Upper lobe of left lung (tissue), 6 donors: Measurements from ENCODE around the gene COL6A1. TPM values are rescaled to one million over a fixed set of nuclear protein-coding genes. Genes with fewer than 3 reads are reported as not detected.

Source experiments
- ATAC-seq, 2 donors: fragments of 200-7000 bp; cut with Tn5 transposase; one replicate each; pipeline ENCODE4 v1.9.1; 2022; ENCODE audit warnings: mild to moderate bottlenecking in 2 of 2, moderate library complexity in 2 of 2; ENCODE audit not compliant: low FRiP score in 2 of 2
- DNase-seq, 2 donors: peaks; one replicate each; pipeline ENCODE4 v3.0.0-alpha.2; 2019 to 2020
- H3K27ac ChIP-seq, 4 donors: fragments of 200-600 bp; sonication (generic); one replicate each; pipeline ENCODE4 v1.5.1; 2016 to 2019
- H3K27me3 ChIP-seq, 4 donors: fragments of 200-600 bp; sonication (generic); one replicate each; pipeline ENCODE4 v1.5.1; 2017 to 2019
- H3K36me3 ChIP-seq, 4 donors: fragments of 200-600 bp; sonication (generic); one replicate each; pipeline ENCODE4 v1.5.1; 2016 to 2019
- H3K4me1 ChIP-seq, 4 donors: fragments of 200-600 bp; sonication (generic); one replicate each; pipeline ENCODE4 v1.5.1; 2018 to 2019
- H3K4me3 ChIP-seq, 4 donors: fragments of 200-600 bp; sonication (generic); one replicate each; pipeline ENCODE4 v1.5.1; 2017 to 2019; ENCODE audit warnings: mild to moderate bottlenecking in 2 of 4, moderate library complexity in 1 of 4
- H3K9me3 ChIP-seq, 4 donors: fragments of 200-600 bp; sonication (generic); one replicate each; pipeline ENCODE4 v1.5.1; 2018 to 2019
- CTCF ChIP-seq, 6 experiments: fragments of 450-650 bp in 4 of 6; fragments of 200-600 bp in 2 of 6; sonication (generic) in 2 of 6; IDR thresholded peaks; one replicate each; pipeline ENCODE4 v1.5.1; 2016 to 2019; ENCODE audit warnings: antibody characterized with exemption in 6 of 6
- EP300 ChIP-seq, 4 donors: sonication (generic); formaldehyde crosslinking; IDR thresholded peaks; one replicate each; pipeline ENCODE4 v1.5.1; 2017; ENCODE audit warnings: antibody characterized with exemption in 4 of 4, control low read depth in 2 of 4
- POLR2A ChIP-seq, 4 donors: fragments of 450-650 bp; IDR thresholded peaks; one replicate each; pipeline ENCODE4 v1.5.1; 2016 to 2017; ENCODE audit warnings: antibody characterized with exemption in 4 of 4, mild to moderate bottlenecking in 2 of 4
- POLR2AphosphoS5 ChIP-seq, 2 donors: sonication (generic); formaldehyde crosslinking; IDR thresholded peaks; one replicate each; pipeline ENCODE4 v1.5.1; 2017; ENCODE audit warnings: antibody characterized with exemption in 2 of 2
- WGBS, 2 donors: methylation state at CpG; one replicate each; pipeline ENCODE4 v1.1.5; 2017 to 2018; 5-methylcytosine and 5-hydroxymethylcytosine counted together
- total RNA-seq, 6 donors: library from RNA; depleted of rRNA in 4 of 6; stranded (reverse); fragments of >200 nt in 4 of 6; gene quantifications; one replicate each; pipeline versions ENCODE4 v1.1.0 to v1.2.1, GENCODE V29; 2016 to 2021
- donor health status: DM: no; HTN: no; CAD: no; lungs with moderate emphysema.
- donor health status: DM: no; HTN: yes; CAD: no; lungs with severe emphysema.

The COL6A1 gene
- total RNA-seq, 6 donors from 2014 or later: 61.9 to 351 (median 205) TPM

- Histone ChIP-seq H3K27ac (no peak overlapping the region), H3K27me3 (no peaks in the 10 kb centered on the region), H3K36me3 (no peaks in the 10 kb centered on the region), H3K9me3 (peaks cover 0 to 13% (median 7%) of the 10 kb centered on the region in 4 donors), H3K4me3 (no peak overlapping the region), H3K4me1 (no peaks in the 10 kb centered on the region)
- TF ChIP-seq POLR2A (IDR thresholded peaks at IDR 0.05) (no peak), EP300 (IDR thresholded peaks at IDR 0.05) (no peak), CTCF (IDR thresholded peaks at IDR 0.05) (no peak)
- peak in 1 of 2 donors; percentile 30 for DNase-seq
- 92 to 96% methylated on average over 11 to 20 of the region's 20 CpGs for WGBS, 2 donors
- no peak for ATAC-seq
Measured at GRCh38 chr21:45940091-45940490, 41.5 kb upstream of the COL6A1 start.

GRCh38 chr21:45940621-45941337, 40.8 kb upstream of the COL6A1 start:
- Histone ChIP-seq H3K9me3 (peaks cover 0 to 7% (median 3%) of the 10 kb centered on the region in 4 donors), H3K36me3 (no peaks in the 10 kb centered on the region), H3K27ac (no peak overlapping the region), H3K27me3 (no peaks in the 10 kb centered on the region), H3K4me3 (no peak overlapping the region), H3K4me1 (no peaks in the 10 kb centered on the region)
- TF ChIP-seq POLR2A (IDR thresholded peaks at IDR 0.05): no peak
- TF ChIP-seq CTCF (IDR thresholded peaks at IDR 0.05): no peak
- DNase-seq (peak in 1 of 2 donors; percentile 61), ATAC-seq (no peak)
- 81 to 100% methylated on average over 2 to 22 of the region's 23 CpGs for WGBS, 2 donors

DNA sequence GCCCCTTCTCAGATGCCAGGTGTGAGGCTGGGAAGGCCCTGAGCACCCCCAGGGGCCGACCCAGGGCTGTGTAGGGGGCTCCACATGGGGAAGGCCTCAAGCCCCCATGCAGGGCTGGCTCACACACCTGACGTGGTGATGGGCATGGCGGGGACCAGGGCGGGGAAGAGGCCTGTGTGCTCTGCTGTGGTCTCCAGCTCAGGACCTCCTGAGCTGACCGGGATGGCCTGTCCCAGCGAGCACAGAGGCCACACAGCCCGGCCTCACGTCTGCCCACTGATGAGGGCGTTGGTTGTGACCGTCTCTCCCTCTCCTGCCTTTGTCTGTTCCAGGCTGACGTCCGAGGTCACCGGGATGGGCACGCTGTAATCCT, 40.2 kb upstream of the COL6A1 start:
- no peaks in the 10 kb centered on the region for H3K27me3 ChIP-seq
- no peak for ATAC-seq
- WGBS, 2 donors: 81 to 83% methylated on average over 11 to 12 of the region's 14 CpGs
- H3K9me3 ChIP-seq: peaks cover 0 to 2% (median 0%) of the 10 kb centered on the region in 4 donors
- H3K36me3 ChIP-seq: no peaks in the 10 kb centered on the region
- no peak overlapping the region for H3K4me3 ChIP-seq
- peak in 1 of 2 donors; percentile 50 for DNase-seq
- H3K27ac ChIP-seq: no peak overlapping the region
- H3K4me1 ChIP-seq: no peaks in the 10 kb centered on the region
- TF ChIP-seq EP300 (IDR thresholded peaks at IDR 0.05): no peak
- TF ChIP-seq CTCF (IDR thresholded peaks at IDR 0.05): no peak
- TF ChIP-seq POLR2AphosphoS5 (IDR thresholded peaks at IDR 0.05): no peak
- TF ChIP-seq POLR2A (IDR thresholded peaks at IDR 0.05): no peak

DNA sequence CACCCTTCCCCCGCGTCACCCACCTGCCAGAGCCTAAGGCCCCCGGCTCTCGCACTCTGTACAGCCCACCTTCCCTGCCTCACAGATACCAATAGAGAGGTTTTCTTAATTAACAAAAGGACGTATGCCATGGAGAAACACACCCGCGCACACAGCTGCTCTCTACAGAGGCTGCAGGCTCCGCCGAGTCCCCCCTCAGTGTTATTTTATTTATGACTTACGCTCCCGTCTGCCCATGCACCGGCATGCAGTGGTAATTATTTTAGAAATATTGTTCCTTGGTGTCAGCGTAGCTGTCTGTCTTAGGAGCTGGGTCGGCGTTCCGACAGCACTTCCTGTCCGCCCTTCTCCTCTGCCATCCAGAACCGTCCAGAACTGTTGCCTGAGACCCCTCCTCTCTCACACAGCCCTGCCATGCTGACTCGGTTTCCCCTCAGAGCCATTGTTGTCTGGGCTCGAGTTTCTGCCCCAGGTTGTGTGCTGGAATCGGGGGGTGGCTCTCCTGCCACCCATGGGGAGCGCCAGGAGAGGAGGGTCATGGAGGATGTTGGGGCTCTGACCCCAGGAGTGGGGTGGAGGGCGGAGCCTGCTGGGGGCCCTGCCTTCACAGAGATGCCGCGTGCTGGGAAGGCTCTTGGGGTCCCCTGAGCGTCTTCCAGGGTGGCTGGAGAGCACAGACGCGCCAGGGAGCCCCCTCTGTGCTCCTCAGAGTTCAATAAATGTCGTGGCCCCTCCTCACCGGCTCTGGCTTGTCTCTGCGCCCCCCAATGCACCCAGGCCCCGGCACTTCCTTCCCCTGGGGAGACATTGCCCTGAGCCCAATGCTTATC, 39.6 kb upstream of the COL6A1 start:
- WGBS, 2 donors: 82 to 87% methylated on average over 28 to 32 of the region's 32 CpGs
- H3K27ac ChIP-seq: no peak overlapping the region
- DNase-seq (peak in 1 of 2 donors; percentile 46), ATAC-seq (no peak)
- no peaks in the 10 kb centered on the region for H3K27me3 ChIP-seq
- TF ChIP-seq CTCF (IDR thresholded peaks at IDR 0.05): no peak
- H3K4me3 ChIP-seq: no peak overlapping the region
- no peaks in the 10 kb centered on the region for H3K4me1 ChIP-seq
- no peaks in the 10 kb centered on the region for H3K36me3 ChIP-seq
- H3K9me3 ChIP-seq: no peaks in the 10 kb centered on the region
